GM12878 (cell line): ENCODE measurements around the gene TMEM263.

Experiments used
- ATF2 ChIP-seq: IDR thresholded peaks from 2 replicates; pipeline ENCODE4 v1.6.1; 2012; ENCODE audit warnings: low read length, inconsistent platforms
- ATF7 ChIP-seq: fragments of 450-650 bp; IDR thresholded peaks from 2 replicates; pipeline ENCODE4 v1.6.1; 2016; ENCODE audit warnings: low read depth, mild to moderate bottlenecking
- CREB1 ChIP-seq: IDR thresholded peaks from 2 replicates; pipeline ENCODE4 v1.6.1; 2012; ENCODE audit warnings: low read depth, mild to moderate bottlenecking, inconsistent platforms
- ETV6 ChIP-seq, 2 experiments: fragments of 450-650 bp in 1 of 2; IDR thresholded peaks in 1 of 2; conservative IDR thresholded peaks in 1 of 2; 2 replicates each; pipeline ENCODE4 v1.6.1; 2014; ENCODE audit warnings: antibody characterized with exemption in 1 of 2, borderline replicate concordance in 1 of 2, low read depth in 1 of 2, mild to moderate bottlenecking in 1 of 2, moderate library complexity in 1 of 2
- MAX ChIP-seq: IDR thresholded peaks from 2 replicates; pipeline ENCODE4 v1.6.1; 2012; ENCODE audit warnings: low read depth, low read length, improper control_type of control experiment
- MXI1 ChIP-seq: fragments of 150-350 bp; IDR thresholded peaks from 2 replicates; pipeline ENCODE4 v1.6.1; 2011; ENCODE audit warnings: low read depth, mild to moderate bottlenecking, inconsistent platforms, low read length, improper control_type of control experiment
- NFYA ChIP-seq: IDR thresholded peaks from 2 replicates; pipeline ENCODE4 v1.6.1; 2011; ENCODE audit warnings: low read depth, mild to moderate bottlenecking, low read length, improper control_type of control experiment, borderline replicate concordance
- POLR2A ChIP-seq: IDR thresholded peaks from 2 replicates; pipeline ENCODE4 v1.6.1; 2011; ENCODE audit warnings: low read depth, mild to moderate bottlenecking, low read length
- POLR2AphosphoS5 ChIP-seq: IDR thresholded peaks from 2 replicates; pipeline ENCODE4 v1.6.1; 2011; ENCODE audit warnings: mild to moderate bottlenecking, low read length, inconsistent platforms

GRCh38 chr12:106947461-106947860 is 8.2 kb upstream of the TMEM263 start:
- no peak for TF ChIP-seq NFYA
- no peak for TF ChIP-seq ATF7
- no peak for TF ChIP-seq ETV6 (conservative IDR thresholded peaks at IDR 0.05 in 1 of 2, IDR thresholded peaks at IDR 0.05 in 1 of 2; ENCODE audit: borderline replicate concordance in 1 of 2, low read depth in 1 of 2)
- TF ChIP-seq POLR2AphosphoS5: no peak
- TF ChIP-seq POLR2A: no peak
- TF ChIP-seq MXI1: no peak
- TF ChIP-seq ATF2: no peak
- TF ChIP-seq CREB1: no peak
- no peak for TF ChIP-seq MAX
